Cortex of kidney (tissue), 1 donor: Measurements from ENCODE around the gene HNRNPM.

Source experiments
- DNase-seq: peaks from one replicate; lab custom pipeline; 2025; lab: John Stamatoyannopoulos, UW

The HNRNPM gene

DNA sequence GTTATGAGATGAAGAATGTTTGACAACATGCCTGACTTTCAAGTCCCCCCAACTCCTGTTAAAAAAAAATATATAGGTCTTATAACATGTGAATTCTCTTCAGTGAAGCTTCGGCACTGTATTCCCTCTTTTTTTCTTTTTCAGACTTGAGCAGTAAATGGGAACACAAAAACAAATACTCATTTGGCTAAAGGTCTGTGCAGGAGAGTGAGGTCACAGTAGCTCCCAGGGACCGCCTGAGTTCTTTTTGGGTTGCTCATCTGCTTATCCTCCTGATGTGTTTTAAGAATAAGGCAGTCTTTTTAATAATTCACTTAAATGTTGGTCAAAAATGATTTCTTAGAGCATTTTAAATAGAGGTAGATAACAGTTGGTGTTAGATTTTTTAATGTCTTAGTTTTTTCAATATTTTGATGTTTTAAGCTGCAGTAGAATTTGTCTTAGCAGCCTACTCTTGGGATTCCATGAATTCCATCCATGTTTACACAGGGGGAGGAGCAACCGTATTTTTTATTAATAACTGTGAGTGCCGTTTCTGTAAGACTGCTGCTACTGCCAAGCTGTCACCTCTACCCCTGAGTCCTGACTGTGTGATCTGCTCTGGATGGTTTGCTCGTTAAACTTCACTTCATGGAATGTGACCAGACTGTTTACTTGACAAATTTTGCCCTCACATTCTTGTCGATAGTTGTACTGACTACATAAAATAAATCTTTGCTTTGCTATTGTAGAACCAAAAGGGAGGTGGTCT, 14.9 kb downstream of the HNRNPM start:
- no peak for DNase-seq

DNA sequence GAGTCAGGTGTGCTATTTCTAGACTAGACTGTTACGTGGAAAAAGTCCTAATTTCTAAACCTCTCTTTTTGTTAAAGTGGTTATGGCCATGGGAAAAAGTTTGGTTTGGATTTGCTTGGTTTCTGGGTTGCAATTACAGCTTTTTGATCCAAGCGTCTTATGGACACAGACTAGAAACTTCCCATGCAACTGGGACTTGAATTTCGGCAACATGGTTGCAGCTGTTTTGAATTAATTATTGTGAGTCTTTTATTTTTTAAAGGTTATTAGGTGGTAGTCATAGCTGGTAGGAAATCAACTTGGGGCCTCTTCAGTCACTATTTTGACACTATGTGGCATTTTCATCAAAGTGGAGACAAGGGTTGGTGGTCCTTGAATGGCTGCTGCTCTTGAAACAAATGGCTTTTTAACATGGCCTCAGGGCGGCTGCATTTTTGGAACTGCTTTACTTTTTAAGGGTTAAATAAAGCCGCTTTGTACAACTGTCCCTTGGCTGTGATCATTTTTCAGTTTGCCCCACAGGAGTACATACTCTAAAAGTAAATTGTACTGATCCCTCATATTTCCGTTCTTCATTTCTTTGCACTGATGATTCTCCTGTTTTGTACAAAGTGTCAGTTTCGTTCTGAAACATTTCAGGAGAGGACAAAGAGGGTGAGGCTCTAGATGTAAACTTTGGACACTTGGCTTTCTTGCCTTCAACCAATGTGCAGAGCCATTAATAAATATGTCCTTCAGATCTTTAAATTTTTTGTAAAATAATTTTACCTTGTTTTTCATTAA, 15.9 kb downstream of the HNRNPM start:
- DNase-seq, result no peak

DNA sequence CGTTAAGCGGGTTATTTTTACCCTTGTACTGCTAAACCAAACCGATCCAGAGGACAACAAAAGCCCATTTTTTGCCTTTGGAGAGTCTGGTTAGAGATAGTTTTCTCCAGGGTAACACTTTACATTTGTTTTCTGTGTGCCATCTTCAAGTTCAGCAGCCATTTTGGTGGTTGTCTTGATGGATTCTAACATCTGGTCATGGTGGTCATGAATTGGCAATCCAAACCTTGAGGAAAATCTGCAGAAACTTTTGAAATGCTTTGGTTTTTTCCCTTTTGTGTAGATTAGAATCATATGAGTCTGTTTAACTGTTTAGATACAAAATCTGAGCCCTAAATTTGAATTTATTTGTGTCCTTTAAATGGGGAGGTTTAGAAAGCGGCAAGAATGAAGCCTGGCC, 16.6 kb downstream of the HNRNPM start:
- no peak for DNase-seq

DNA sequence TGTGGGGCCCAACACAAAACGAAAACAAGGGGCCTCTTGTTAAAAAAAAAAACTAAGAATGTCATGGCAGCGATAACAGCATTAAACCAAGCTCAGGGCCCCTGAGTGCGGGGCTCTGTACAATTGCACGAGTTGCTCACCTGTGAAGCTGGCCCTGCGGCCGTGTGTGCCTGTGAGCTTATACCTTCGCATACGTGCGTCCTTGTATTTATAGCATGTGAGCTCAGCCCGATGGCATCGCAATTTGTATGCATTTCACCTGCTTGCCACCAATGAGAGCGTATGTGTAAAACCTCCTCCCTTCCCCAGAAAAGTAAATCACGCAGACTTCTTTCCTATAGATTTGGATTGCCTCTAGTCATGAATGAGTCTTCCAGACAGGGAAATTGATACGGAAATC, 17.1 kb downstream of the HNRNPM start:
- no peak for DNase-seq

DNA sequence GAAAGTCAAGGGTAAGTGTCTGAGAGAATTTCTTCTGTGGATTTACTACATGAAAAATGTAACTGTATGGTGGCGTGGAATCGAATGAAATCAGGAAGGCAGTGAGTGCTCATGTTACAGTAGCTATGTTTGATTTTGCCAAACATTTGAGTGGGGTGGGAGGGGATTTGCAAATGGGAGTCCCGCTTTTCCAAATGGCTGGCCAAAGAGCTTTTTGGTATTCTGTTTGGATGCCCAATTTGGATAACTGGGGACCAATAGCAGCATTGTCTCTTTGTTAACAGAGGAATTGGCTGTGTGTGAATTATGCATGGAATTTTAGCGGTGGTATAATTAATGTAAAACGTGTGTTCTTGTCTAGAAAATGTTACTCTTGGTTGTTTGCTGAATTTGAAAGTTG, 17.8 kb downstream of the HNRNPM start:
- DNase-seq, result no peak

DNA sequence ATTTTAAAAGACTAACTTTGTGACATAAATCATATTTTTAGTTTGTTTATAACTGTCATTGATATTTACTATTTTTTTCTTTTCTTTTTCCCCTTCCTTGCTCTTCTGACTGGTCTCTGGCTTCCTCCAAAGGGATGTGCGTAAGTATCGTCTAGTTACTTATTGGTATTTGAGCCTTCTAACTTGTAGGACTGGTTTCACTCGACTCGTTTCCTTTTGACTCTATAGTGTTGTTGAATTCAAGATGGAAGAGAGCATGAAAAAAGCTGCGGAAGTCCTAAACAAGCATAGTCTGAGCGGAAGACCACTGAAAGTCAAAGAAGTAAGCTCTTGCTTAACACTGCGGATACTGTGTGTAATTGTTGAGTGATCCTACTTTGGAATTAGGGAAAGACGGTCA, 18.6 kb downstream of the HNRNPM start:
- DNase-seq, result no peak

DNA sequence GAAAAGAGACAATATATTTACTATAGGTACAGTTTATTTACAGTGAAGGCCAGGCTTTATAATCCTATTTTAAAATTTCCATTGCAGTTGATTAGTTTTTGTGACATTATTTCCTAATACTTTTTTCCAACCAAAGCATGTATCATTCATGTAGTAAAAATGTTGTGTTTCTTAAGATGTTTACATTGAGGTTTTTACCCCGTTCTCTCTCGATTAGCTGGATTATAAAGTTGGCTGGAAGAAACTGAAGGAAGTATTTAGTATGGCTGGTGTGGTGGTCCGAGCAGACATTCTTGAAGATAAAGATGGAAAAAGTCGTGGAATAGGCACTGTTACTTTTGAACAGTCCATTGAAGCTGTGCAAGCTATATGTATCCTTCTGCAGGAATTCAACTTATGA, 21.2 kb downstream of the HNRNPM start:
- no peak for DNase-seq

DNA sequence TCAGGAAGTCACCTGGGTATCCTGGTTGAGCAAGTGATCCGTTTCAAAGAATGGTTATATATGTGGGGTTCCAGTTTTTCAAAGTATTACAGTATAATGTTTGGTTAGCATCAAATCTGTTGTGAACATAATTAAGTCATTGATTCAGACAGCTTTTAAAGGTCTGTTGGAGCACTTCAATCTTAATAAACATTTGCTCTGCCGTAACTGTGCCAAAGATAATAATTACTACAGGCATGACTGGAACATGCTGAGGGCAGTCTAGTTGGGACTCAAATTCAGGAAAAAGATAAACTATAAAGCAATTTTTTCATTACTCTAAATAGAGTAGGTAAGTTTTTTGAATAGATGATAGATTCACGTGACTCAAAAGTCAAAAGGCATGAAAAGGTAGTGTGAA, 23.3 kb downstream of the HNRNPM start:
- no peak for DNase-seq

DNA sequence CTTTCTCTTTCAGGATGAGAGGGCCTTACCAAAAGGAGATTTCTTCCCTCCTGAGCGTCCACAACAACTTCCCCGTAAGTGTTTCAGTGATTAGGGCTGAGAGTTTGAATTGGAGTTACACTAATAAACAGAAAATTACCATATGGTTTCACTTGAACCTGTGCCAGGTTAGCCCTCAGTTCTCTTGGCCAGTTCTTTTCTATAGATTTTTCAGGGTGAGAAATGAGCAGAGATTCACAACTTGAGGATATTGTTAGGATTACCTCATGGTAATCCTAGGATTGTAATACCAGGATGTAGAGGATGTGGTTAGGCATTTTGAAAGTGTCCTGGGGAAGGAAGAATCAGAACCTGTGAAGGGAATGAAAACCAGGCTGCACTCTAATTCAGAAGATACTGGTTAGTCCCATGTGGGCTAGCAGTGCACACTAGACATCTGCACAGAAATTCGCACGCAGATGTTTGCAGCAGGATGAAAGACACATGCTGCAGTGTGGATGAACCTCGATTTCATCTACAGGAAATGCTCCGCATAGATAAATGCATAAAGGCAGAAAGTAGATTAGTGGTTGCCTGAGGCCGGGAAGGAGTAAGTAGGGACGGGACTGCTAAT, 24.1 kb downstream of the HNRNPM start:
- DNase-seq, result no peak

DNA sequence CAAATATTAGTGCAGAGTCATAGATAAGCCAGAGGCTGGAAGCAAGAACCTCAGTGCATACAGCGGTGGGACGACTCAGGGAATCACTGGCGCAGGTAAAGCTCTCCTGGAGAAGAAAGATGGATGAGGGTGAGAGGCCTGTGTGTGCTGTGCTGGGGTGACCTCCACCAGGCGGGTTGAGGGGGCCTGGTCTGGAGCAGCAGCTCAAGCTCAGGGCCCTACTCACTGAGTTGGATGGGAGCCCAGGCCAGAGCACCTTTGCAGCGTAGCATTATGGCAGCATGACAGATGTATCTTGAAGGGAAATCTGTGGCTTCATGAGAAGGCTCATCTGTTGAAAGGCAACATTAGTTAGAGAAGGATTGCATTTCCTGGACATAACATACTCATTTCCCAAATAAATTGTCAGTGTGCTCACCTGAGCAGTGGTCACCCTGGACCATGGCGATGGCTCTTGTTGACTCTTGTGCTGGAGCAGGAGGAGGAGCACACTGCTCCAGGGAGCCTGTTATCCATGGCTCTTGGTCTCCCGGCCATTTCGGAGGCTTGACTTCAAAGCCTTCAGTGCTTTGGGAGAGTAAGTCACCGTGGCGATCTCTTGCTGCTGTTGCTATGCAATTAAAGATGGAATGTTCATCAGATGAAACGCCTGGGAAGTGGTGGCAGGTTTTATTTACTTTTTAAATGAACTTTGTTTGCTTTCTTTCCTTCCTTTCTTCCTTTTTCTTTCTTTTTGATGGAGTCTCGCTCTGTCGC, 25.0 kb downstream of the HNRNPM start:
- no peak for DNase-seq

DNA sequence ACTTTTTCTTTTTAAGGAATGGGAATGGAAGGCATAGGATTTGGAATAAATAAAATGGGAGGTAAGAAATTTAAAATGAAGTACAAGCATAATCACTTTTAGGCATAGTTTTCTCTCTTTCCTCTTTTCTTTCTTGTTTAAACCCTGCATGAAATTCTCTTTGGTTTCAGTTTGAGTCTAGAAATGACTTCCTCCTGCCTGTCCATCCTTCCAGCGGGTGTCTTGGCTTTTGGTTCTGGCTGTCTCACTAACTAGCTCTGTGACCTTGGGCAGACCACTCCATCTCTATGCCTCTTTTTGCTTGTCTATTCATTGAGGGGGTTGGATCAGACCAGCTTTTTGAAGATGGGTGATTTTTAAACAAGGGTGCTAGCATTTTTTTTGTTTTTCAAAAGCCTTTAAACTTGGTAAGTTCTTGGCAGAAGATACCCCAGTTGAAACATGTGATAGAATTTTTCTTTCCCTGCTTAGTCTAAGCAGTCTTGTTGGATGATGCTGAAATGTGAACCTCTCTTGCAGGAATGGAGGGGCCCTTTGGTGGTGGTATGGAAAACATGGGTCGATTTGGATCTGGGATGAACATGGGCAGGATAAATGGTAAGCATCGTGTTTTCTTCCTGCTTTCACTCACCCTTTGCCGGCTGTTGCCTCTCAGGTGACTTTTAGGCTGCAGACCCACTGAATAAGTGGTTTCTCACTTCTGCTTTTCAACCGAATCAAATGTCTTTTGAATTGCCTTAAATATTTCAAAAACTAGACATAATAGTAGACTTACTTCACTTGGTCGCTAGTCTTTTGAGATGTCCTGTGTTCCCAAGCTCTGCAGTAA, 29.1 kb downstream of the HNRNPM start:
- no peak for DNase-seq

DNA sequence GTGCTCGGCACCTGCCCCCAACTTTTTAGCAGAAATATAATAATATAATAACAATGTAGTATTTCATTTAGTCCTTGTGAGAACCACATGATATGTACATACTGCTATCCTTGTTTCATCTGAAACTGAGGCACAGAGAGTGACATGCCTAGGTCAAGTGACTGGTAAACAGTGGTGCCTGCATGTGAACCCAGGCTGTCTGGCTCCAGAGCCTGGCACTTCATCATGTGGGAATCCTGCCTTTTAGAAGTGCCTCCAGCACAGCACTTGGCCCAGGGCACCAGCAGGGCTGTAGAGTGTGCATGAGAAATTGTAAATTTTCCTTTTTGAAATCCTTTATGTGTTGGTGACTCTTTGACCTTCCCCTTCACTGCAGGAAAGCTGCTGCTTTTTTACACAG, 30.2 kb downstream of the HNRNPM start:
- DNase-seq, result no peak

DNA sequence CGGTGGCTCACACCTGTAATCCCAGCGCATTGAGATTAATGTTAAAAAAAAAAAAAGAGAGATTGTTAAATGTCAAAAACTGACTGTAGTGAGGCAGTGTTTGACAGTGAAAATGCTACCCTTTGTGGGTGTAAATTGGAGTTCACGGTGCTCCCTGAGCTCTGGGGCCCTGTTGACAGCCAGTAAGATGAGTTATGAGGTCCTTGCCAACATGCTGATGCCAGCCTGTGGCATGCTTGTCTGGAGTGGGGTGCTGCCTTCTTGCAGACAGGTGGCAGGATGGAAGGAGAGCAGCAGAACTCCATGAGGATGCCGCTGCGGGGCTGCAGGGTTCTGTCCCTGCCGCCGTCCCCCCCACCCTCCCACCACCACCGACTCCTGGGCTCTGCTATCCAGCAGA, 31.7 kb downstream of the HNRNPM start:
- DNase-seq, result no peak

DNA sequence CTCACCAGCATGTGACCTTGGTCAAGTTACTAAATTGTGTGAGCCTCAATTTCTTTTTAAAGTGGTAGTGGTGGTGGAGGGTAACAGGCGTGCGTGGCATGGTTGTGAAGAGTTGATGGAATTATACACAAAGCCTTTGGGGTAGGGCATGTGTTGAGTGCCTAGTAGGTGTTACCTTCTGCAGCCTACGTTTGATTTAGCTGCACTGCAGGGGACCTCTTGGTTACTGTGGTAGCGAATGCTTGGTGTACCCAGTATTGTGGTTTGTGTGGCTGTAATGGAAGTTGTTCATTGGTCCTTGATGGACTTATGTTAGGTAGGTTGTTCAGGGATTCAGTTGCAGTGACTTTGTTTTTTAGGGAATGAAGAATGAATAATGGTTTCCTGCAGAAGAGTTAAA, 33.1 kb downstream of the HNRNPM start:
- DNase-seq, result no peak

DNA sequence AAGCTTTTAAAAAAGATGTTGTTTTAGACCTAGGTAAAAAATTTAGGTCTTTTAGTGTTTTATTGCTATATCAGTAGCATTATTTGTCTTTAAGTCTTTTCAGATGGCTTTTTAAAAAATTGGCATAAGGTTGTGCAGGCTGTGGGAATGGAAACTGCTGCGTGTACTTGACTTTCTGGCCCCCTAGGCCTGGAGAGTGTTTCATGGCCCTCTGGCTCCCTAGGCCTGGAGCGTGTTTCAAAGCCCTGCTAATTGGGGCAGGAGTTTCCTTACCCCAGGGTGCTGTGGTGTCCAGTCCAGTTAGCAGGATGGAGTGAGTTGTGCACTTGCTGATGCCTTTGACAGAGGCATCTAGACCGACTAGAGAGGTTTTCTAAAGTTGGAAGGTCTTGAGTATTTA, 33.8 kb downstream of the HNRNPM start:
- no peak for DNase-seq

DNA sequence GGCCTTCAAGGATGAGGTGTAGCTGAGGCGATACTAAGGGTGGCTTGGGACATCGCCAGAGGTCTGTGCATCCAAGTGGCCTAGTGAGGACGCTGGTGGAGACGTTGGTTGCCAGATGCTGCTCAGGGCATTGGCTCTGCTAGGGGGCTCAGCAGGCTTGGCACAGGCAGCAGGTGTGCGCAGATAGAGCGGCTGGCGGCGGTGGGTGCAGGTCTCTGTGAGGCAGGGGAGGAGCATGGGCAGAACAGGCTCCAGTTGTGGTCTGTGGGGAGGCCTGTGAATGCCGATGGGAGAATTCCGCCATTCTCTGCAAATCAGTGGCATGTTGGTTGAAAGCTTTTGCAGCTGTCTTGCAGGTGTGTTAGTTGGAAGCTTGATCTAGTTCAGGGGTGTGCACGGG, 36.4 kb downstream of the HNRNPM start:
- no peak for DNase-seq

DNA sequence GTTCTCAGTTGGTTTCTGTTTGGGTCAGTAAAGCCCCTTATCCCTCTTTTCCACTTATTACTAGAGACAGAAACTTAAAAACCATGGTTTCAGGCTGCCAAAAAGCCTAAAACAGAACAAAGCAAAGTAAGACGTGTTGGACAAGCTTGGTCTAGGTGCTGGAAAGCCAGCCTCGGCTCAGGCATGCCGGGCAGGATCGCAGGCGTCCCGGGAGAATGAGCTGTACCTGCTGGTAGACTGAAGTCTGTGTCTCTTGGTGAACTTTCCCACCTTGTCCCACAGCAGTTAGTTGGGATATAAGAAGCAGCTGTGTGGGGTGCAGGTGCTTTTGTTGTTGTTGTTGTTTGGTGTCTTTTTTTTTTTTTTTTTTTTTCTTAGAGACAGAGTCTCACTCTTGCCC, 36.8 kb downstream of the HNRNPM start:
- DNase-seq, result no peak

DNA sequence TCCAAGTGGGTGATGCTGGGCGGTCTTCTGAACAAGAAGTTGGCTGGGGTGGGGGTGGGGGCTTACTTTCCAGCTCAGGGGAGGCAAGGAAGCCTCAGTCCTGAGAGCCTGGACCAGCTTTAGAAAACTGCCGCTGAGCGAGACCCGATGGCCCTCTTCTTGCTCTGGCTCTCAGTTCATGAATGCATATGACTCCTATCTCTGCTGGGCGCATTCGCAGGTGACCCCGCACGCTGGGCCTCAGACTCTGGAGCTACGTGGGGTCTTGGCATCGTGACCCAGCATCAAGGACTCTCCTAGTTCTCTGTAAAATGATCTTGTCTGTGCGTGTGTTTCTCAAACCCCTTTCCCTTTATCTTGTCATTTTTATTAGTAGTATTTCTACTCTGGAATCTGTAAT, 37.9 kb downstream of the HNRNPM start:
- DNase-seq, result no peak

DNA sequence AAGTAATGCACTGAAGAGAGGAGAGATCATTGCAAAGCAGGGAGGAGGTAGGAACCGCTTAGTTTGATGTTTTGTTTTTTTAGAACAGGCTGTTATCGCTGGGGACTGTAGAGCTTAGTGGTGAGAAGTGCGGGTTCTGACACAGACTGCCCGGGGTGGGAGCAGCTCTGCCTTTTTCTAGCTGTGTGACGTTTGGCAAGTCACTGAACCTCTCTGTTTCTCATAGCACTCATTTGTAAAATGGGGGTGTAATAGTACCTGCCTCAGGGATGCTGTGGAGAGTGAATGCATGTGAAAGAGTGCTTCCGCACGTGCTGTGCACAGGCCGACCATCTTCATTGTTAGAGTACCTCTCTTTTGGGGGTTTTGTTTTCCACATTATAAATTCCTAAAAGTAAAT, 38.4 kb downstream of the HNRNPM start:
- no peak for DNase-seq

DNA sequence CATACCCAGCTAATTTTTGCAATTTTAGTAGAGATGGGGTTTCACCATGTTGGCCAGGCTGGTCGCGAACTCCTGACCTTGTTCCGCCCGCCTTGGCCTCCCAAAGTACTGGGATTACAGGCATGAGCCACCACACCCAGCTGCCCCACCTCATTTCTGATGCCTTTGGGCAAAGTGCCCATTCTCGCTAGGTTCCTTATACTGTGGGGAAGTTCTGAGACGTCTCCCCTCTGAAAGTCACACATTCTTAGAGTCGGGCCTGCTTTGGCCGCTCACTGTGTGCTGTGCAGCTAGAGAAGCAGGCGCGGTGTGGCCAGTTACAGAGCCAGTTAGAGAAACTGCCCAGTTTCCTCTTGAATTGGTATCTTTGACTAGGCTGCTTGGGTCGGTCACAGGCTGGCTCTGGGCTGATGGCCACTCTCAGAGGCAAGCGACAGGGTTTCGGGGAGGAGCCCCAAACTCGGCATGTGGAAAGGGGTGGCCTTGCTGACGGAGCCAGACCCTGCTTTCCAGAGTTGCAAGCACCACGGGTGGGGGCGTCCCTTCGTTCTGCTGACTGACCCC, 39.6 kb downstream of the HNRNPM start:
- no peak for DNase-seq
